Cardiac fibroblast (primary cell): Measurements from ENCODE around the gene LGR4.

Experiments
- DNase-seq, 2 donors: peaks; one replicate each; pipeline versions ENCODE4 v3.0.0 to v3.0.0-alpha.2; 2010; ENCODE audit warnings: low read depth in 2 of 2
- H3K4me3 ChIP-seq, 2 donors: replicated peaks in 1 of 2; 1 replicate in 1 of 2; 2 replicates in 1 of 2; pipeline ENCODE4 v1.5.1; 2011; ENCODE audit warnings: low read depth in 2 of 2, low read length in 2 of 2, mild to moderate bottlenecking in 2 of 2, moderate library complexity in 1 of 2
- CTCF ChIP-seq: IDR thresholded peaks from one replicate; pipeline ENCODE4 v1.5.1; 2011; ENCODE audit warnings: low read depth, mild to moderate bottlenecking, low read length, inconsistent platforms

The LGR4 gene

DNA sequence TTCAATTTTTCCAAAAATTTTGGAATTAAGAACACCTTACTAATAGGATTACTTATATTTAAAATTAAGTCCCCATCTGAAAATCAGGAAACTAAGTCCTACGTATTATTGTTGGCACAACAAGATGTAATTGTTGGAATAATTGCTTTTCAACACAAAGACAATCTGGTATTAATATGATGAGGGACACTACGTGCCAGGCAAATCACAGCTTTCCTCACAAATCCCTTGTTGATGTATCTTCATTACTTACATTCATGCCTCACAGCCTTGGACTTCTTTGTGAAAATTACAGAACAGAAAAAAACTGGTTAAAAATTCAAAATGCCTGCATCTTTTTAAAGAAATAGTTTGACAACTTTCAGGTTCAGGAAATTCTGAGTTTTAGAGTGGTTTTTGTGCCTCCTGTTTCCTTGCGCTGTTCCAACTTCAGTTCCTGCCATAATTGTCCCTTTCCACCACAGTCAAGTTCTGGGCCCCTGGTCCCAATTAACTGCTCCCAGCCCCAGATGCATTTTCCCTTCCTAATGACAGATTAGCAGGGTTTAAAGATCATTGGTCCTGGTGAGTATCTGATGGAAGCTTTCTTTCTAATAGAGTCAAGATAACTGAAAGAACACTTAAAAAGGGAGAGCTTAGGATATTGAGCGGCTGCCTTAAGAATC is 86.3 kb downstream of the LGR4 start:
- TF ChIP-seq CTCF: no peak
- no peak for DNase-seq
- no peak overlapping the region for H3K4me3 ChIP-seq

- no peak for TF ChIP-seq CTCF
- peak; percentile 86 to 97 for DNase-seq
- H3K4me3 ChIP-seq: peak overlapping the region in 1 of 2 donors; percentile 18
Measured at GRCh38 chr11:27385245-27385644, 87.3 kb downstream of the LGR4 start.

DNA sequence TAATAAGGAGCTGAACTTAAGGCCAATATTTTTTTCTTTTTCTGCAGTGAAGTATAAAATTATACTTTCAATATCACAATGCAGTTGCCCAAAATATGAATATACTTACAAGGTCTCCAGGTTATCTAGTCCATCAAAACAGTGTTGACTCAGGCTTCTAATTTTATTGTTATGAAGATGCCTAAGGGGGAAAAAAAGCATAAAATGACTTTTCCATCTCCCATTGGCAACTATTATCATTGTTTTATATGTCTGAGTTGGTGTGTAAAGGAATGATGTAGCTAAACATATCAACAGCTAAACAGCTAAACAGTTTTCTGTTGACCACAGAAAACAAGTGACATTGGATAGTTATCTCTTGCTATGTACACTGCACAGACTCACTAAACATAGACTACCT is 88.4 kb downstream of the LGR4 start:
- TF ChIP-seq CTCF: no peak
- no peak for DNase-seq
- H3K4me3 ChIP-seq: no peak overlapping the region

GRCh38 chr11:27383645-27384044 is 88.9 kb downstream of the LGR4 start:
- DNase-seq: no peak
- TF ChIP-seq CTCF: no peak
- H3K4me3 ChIP-seq: no peak overlapping the region

DNA sequence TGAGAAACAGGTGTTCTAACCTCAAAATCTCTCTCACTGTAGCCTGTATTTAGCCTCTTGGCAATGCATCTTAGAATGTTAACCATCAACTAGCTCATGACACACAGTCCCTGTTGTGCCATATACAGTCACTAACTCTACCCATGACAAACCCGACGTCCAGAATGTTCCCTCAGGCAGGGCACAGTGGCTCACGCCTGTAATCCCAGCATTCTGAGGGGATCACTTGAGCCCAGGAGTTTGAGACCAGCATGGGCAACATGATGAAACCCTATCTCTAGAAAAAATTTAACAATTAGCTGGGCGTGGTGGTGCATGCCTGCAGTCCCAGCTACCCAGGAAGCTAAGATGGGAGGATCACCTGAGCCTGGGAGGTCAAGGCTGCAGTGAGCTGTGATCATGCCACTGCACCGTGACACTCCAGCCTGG is 91.3 kb downstream of the LGR4 start:
- no peak for TF ChIP-seq CTCF
- no peak for DNase-seq

GRCh38 chr11:27380771-27381170 is 91.8 kb downstream of the LGR4 start:
- no peak for DNase-seq
- no peak for TF ChIP-seq CTCF
- no peak overlapping the region for H3K4me3 ChIP-seq

More for the DNA sequence above, 91.3 kb downstream of the LGR4 start:
- H3K4me3 ChIP-seq: no peak overlapping the region

DNA sequence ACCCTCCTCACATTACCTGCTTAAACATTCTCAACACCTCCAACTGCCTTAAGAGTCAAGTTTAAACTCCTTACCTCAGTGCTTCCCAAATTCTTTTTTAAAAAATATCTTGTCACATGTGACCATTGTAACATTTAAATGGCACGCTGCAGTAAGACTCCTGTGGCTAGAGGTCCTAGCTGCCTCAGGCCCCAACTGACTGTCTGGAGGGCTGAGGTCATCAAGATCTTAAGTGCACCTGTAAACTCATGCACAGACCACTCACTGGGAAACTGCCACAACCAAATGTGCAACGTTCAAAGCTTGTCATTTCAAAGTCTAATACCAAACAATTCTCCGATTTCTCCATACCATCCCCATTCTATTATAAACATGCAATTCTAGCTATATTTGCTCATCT is 93.1 kb downstream of the LGR4 start:
- no peak overlapping the region for H3K4me3 ChIP-seq
- DNase-seq: no peak
- TF ChIP-seq CTCF: no peak
